Heart right ventricle (tissue), 16 donors: ENCODE results near the gene CDH23. TPM values are rescaled to one million over a fixed set of nuclear protein-coding genes. Genes with fewer than 3 reads are reported as not detected.
A peak's percentile ranks its signal among the peaks of the same experiment; 100 is the strongest.

Source experiments
- ATAC-seq, 8 donors: fragments of 200-7000 bp; cut with Tn5 transposase; one replicate each; pipeline ENCODE4 v1.9.1; 2020; ENCODE audit warnings: mild to moderate bottlenecking in 8 of 8, moderate library complexity in 8 of 8, moderate number of reproducible peaks in 1 of 8
- DNase-seq, 2 donors: peaks; one replicate each; pipeline ENCODE4 v3.0.0-alpha.2; 2020
- H3K27ac ChIP-seq, 10 donors: fragments of 200-600 bp; sonication (generic) in 2 of 10; one replicate each; pipeline versions ENCODE4 v1.5.0 to v1.8.0; 2020 to 2022; ENCODE audit warnings: mild to moderate bottlenecking in 3 of 10
- H3K27me3 ChIP-seq, 7 donors: fragments of 200-600 bp; one replicate each; pipeline ENCODE4 v1.8.0; 2021 to 2022; ENCODE audit warnings: mild to moderate bottlenecking in 2 of 7
- H3K36me3 ChIP-seq, 9 donors: fragments of 200-600 bp; sonication (generic) in 1 of 9; one replicate each; pipeline versions ENCODE4 v1.5.0 to v1.8.0; 2020 to 2022; ENCODE audit warnings: mild to moderate bottlenecking in 2 of 9
- H3K4me1 ChIP-seq, 9 donors: fragments of 200-600 bp; sonication (generic) in 1 of 9; one replicate each; pipeline versions ENCODE4 v1.5.0 to v1.8.0; 2020 to 2022; ENCODE audit warnings: mild to moderate bottlenecking in 4 of 9
- H3K4me3 ChIP-seq, 10 donors: fragments of 200-600 bp; sonication (generic) in 2 of 10; one replicate each; pipeline versions ENCODE4 v1.5.0 to v1.8.0; 2020 to 2022; ENCODE audit warnings: mild to moderate bottlenecking in 7 of 10, moderate library complexity in 2 of 10
- H3K9me3 ChIP-seq, 11 donors: fragments of 200-600 bp in 10 of 11; sonication (generic) in 2 of 11; one replicate each; pipeline versions ENCODE4 v1.5.0 to v1.8.0; 2013 to 2022; ENCODE audit warnings: mild to moderate bottlenecking in 2 of 11, control low read depth in 1 of 11, moderate library complexity in 1 of 11
- WGBS, 2 donors: extraction: QIAGEN DNeasy Blood & Tissue Kit; methylation state at CpG; one replicate each; pipeline ENCODE4 v1.1.7; 2013; ENCODE audit warnings: inconsistent platforms in 1 of 2; 5-methylcytosine and 5-hydroxymethylcytosine counted together
- intact Hi-C, 10 donors: fragments of 100-400 bp; cut with DNase I; formaldehyde crosslinking; loops; one replicate each; pipeline versions ENCODE4 v1.11.1 to v1.14.2; 2022
- polyA plus RNA-seq, 2 donors: library from polyadenylated mRNA; stranded (reverse); fragments of 200-250 nt; gene quantifications; one replicate each; pipeline ENCODE4 v1.2.3, GENCODE V29; 2013
- total RNA-seq, 10 donors: library from RNA; stranded (reverse); fragmentation: NEBNext Ultra II Directional in 3 of 10; extraction: Animal tissue kit (Norgen Biotek cat#: 25700) in 3 of 10; gene quantifications; one replicate each; pipeline versions ENCODE4 v1.2.1 to v1.2.4, GENCODE V29; 2021 to 2023
- TF ChIP-seq, protein P1 (sequence below), 9 donors: fragments of 200-600 bp; sonication (generic) in 2 of 9; IDR thresholded peaks; one replicate each; pipeline versions ENCODE4 v1.5.0 to v1.8.0; 2021 to 2022; ENCODE audit warnings: antibody characterized with exemption in 9 of 9, mild to moderate bottlenecking in 5 of 9, moderate library complexity in 1 of 9
- donor health status: Arrhythmogenic right ventricular cardiomyopathy.
- donor health status: ischemic (EF 13 %, LVEDD 7.1; RV severe dilation, severe dysfunction).
- donor health status: healthy with polysubstance abuse.
- donor health status: DM: no; HTN: yes; CAD: no.
- donor health status: DM: no; HTN: no; CAD: no.
- donor health status: ischemic (EF 25% LVEDD 6.9; RV normal size, moderate dysfunction).
- donor health status: ischemic (EF 25% LVEDD 5.7; RV mildly dilated, moderate dysfunction).
- donor health status: healthy.
- donor health status: DM: yes; HTN: yes; CAD: no.
- donor health status: Ischemic cardiomyopathy.
- donor health status: ischemic (EF 35%, LVEDD 5.7; RV mildly dilated, moderate dysfunction).
- donor health status: nonischemic (EF 11% LVEDD 7.7; RV severe dilation, severe dysfunction).
- donor health status: DM: yes; HTN: yes; CAD: no.
- donor health status: PGD.
- donor health status: ischemic (EF 29% LVEDD 5.4; RV normal size, mild dysfunction).
- donor health status: nonischemic (EF 23%, LVEDD 6.1; RV moderate dilation, normal function).

The CDH23 gene
- total and polyA plus RNA-seq, 12 donors: 1.1 to 7.7 (median 4.6) TPM

DNA sequence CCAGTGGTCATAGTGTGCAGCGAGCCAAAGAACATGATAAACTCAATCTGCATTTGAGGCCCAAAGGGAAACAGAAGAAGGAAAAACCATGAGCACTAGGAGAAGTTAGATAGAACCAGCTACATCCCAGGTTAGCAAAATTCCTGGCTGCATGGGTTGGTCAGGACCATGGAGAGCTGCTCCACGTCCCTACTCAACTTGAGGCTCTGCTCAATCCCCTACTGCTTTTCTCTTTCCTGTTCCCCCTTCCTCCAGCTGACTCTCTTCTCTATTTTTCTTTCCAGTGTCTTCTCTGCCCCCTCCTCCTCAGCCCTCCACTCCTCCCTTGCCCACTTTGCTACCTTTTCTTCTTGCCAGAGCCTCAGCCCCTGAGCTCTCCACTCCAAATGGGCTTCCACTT, 398.5 kb downstream of the CDH23 start:
- ATAC-seq: no peak
- peaks cover 0 to 14% (median 0%) of the 10 kb centered on the region in 9 donors for H3K4me1 ChIP-seq
- TF ChIP-seq, protein P1, sequence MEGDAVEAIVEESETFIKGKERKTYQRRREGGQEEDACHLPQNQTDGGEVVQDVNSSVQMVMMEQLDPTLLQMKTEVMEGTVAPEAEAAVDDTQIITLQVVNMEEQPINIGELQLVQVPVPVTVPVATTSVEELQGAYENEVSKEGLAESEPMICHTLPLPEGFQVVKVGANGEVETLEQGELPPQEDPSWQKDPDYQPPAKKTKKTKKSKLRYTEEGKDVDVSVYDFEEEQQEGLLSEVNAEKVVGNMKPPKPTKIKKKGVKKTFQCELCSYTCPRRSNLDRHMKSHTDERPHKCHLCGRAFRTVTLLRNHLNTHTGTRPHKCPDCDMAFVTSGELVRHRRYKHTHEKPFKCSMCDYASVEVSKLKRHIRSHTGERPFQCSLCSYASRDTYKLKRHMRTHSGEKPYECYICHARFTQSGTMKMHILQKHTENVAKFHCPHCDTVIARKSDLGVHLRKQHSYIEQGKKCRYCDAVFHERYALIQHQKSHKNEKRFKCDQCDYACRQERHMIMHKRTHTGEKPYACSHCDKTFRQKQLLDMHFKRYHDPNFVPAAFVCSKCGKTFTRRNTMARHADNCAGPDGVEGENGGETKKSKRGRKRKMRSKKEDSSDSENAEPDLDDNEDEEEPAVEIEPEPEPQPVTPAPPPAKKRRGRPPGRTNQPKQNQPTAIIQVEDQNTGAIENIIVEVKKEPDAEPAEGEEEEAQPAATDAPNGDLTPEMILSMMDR (IDR thresholded peaks at IDR 0.05): no peak
- H3K27ac ChIP-seq: no peak overlapping the region
- WGBS, 2 donors: 27 to 36% methylated on average over 2 of the region's 2 CpGs
- H3K9me3 ChIP-seq: no peaks in the 10 kb centered on the region
- no peak overlapping the region for H3K4me3 ChIP-seq
- DNase-seq: no peak
- H3K27me3 ChIP-seq: no peaks in the 10 kb centered on the region
- H3K36me3 ChIP-seq: no peaks in the 10 kb centered on the region
- intact Hi-C loops: no loop called here

DNA sequence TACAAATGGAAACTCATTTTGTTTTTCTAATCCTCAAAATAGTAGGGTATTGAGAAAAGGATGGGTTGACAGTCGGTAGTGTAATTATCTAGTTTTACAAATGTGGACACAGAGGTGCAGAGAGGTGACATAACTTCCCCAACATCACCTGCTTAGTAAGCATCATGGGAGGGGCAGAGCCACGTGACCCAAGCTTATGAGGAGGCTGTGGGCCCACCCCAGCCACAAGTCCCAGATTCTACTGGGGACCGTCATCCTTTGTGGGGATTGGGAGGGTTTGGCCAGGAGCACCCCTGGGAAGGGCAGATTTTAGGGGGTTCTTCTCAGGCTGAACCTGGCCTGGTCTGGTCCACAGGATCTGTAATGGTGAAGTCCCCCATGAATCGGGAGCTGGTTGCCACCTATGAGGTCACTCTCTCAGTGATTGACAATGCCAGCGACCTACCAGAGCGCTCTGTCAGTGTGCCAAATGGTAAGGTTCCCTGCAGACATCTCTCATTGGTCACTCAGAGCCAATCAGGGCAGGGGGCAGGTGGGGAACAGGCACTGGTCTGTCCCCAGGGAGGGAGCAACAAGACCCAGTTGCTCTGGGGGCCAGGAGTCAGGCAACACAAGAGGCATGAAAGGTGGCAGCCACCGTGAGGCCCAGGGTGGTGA, 400.2 kb downstream of the CDH23 start:
- intact Hi-C loops: no loop called here

DNA sequence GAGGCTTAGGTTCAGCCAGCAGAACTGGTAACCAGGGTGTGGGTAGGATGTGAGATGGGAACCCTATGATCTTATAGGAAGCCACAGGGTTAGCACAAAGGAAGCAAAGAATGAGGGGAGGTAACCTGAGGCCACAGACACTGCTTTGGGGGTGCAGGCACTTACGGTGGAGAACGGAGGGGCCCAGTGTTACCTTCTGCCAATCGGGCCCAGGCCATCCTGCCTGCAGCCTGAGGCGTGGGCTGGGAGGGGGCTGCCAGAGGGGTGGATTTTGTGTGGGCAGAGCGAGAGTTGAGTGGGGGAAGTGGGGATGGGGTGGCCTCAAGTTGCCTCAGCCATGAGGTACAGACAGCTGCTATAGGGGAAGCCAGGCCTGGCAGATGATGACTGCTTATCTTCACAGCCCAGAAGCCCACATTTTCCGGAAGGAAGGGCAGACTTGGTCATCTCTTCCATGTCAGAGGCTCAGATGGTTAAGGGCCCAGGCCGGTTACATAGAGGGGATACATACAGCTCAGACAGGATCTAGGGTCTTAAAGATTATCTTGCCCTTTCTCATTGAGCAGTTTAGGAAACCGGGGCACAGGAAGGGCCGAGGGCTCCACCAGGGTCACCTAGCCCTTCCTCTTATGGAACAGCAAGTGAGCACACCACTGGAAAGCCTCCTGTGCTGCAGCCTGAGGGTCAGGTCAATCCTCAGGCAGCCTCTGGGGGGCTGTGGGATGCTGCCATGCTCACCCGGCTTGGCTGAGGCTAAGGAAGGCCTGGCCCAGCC, 401.0 kb downstream of the CDH23 start:
- intact Hi-C loops: no loop called here
- Histone ChIP-seq H3K27ac (no peak overlapping the region), H3K9me3 (no peaks in the 10 kb centered on the region), H3K36me3 (no peaks in the 10 kb centered on the region), H3K4me3 (no peak overlapping the region), H3K4me1 (peaks cover 0 to 21% (median 0%) of the 10 kb centered on the region in 9 donors), H3K27me3 (no peaks in the 10 kb centered on the region)
- DNase-seq (no peak), ATAC-seq (peak in 4 of 8 donors; percentile 31 to 59 (median 46))
- WGBS, 2 donors: 75 to 84% methylated on average over 10 of the region's 10 CpGs
- TF ChIP-seq, protein P1 (IDR thresholded peaks at IDR 0.05): no peak

More for the DNA sequence above, 400.2 kb downstream of the CDH23 start:
- Histone ChIP-seq H3K36me3 (no peaks in the 10 kb centered on the region), H3K27ac (no peak overlapping the region), H3K4me1 (peaks cover 0 to 21% (median 0%) of the 10 kb centered on the region in 9 donors), H3K9me3 (no peaks in the 10 kb centered on the region), H3K4me3 (no peak overlapping the region), H3K27me3 (no peaks in the 10 kb centered on the region)
- DNase-seq (no peak), ATAC-seq (no peak)
- TF ChIP-seq, protein P1 (IDR thresholded peaks at IDR 0.05): no peak
- 85 to 89% methylated on average over 7 of the region's 7 CpGs for WGBS, 2 donors

DNA sequence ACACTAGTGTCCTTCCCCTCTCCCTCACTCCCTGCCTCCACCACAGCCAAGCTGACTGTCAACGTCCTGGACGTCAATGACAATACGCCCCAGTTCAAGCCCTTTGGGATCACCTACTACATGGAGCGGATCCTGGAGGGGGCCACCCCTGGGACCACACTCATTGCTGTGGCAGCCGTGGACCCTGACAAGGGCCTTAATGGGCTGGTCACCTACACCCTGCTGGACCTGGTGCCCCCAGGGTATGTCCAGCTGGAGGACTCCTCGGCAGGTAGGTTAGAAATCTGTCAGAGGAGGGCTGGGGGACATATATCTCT, 401.5 kb downstream of the CDH23 start:
- TF ChIP-seq, protein P1 (IDR thresholded peaks at IDR 0.05): no peak
- peaks cover 0 to 21% (median 0%) of the 10 kb centered on the region in 9 donors for H3K4me1 ChIP-seq
- DNase-seq (no peak), ATAC-seq (no peak)
- H3K27me3 ChIP-seq: no peaks in the 10 kb centered on the region
- H3K36me3 ChIP-seq: peaks cover 0 to 2% (median 0%) of the 10 kb centered on the region in 9 donors
- intact Hi-C loops: no loop called here
- no peak overlapping the region for H3K27ac ChIP-seq
- no peak overlapping the region for H3K4me3 ChIP-seq
- no peaks in the 10 kb centered on the region for H3K9me3 ChIP-seq
- WGBS, 2 donors: 87 to 89% methylated on average over 6 of the region's 6 CpGs
